HUDEP-2 (cell line): Measurements from ENCODE around the gene KCNG2.

ENCODE experiments used
- DNase-seq, 76 experiments: peaks; one replicate each; lab custom pipeline; 2025; ENCODE audit not compliant: unreplicated experiment in 76 of 76; lab: John Stamatoyannopoulos, UW

KCNG2 gene

GRCh38 chr18:79947054-79947755 lies 149.5 kb downstream of the KCNG2 start:
- no peak for DNase-seq

GRCh38 chr18:79947881-79948610 lies 150.3 kb downstream of the KCNG2 start:
- no peak for DNase-seq

GRCh38 chr18:79948719-79949411 lies 151.1 kb downstream of the KCNG2 start:
- no peak for DNase-seq
